ENCODE measurements around the gene ARFGAP3. TPM values are rescaled to one million over a fixed set of nuclear protein-coding genes. Genes with fewer than 3 reads are reported as not detected.
A peak's percentile ranks its signal among the peaks of the same experiment; 100 is the strongest.
"Not testable (repeated sequence)": the region's sequence is repeated elsewhere in the genome, so short reads cannot be mapped to it uniquely, and the experiment has no call there.

Gene ARFGAP3
- total and polyA plus RNA-seq, 4 donors = 25.8 to 42.9 (median 42.3) TPM

DNA sequence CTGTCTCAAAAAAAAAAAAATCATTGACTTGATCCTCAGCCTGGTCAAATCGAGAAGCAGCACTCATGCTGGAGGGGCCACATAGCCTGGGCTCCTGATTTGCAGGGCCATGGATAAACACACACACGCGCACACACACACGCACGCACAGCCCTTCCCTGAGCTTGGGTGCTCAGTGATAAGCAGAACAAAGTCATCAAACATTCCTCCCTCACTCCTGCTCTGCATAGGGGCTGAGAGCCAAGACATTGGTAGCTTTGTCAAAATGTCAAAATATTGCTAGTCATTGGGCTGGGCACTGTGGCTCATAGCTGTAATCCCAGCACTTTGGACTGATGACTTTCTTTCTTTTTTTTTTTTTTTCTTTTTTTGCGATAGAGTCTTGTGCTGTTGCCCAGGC, 102.4 kb downstream of the ARFGAP3 start:
- peak overlapping the region in 1 of 2 donors; percentile 26 for H3K27ac ChIP-seq (ENCODE audit: low read depth in 1 of 2, low read length in 1 of 2)
- H3K36me3 ChIP-seq (ENCODE audit: control insufficient read depth in 4 of 4, insufficient read depth in 4 of 4, low read length in 4 of 4) = no peaks in the 10 kb centered on the region
- H3K27me3 ChIP-seq (ENCODE audit: control insufficient read depth in 3 of 3, insufficient read depth in 3 of 3, low read length in 2 of 3) = peaks cover 0 to 5% (median 2%) of the 10 kb centered on the region in 3 donors
- H3K4me1 ChIP-seq (ENCODE audit: control insufficient read depth in 5 of 5, insufficient read depth in 5 of 5, low read length in 5 of 5) = peaks cover 0 to 3% (median 0%) of the 10 kb centered on the region in 5 donors
- TF ChIP-seq, protein P1, sequence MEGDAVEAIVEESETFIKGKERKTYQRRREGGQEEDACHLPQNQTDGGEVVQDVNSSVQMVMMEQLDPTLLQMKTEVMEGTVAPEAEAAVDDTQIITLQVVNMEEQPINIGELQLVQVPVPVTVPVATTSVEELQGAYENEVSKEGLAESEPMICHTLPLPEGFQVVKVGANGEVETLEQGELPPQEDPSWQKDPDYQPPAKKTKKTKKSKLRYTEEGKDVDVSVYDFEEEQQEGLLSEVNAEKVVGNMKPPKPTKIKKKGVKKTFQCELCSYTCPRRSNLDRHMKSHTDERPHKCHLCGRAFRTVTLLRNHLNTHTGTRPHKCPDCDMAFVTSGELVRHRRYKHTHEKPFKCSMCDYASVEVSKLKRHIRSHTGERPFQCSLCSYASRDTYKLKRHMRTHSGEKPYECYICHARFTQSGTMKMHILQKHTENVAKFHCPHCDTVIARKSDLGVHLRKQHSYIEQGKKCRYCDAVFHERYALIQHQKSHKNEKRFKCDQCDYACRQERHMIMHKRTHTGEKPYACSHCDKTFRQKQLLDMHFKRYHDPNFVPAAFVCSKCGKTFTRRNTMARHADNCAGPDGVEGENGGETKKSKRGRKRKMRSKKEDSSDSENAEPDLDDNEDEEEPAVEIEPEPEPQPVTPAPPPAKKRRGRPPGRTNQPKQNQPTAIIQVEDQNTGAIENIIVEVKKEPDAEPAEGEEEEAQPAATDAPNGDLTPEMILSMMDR (IDR thresholded peaks at IDR 0.05; ENCODE audit: control extremely low read depth, extremely low read depth) = no peak
- DNase-seq (peak in 2 of 3 donors; percentile 49 to 60), ATAC-seq (ENCODE audit: insufficient read depth, low FRiP score) (peak; percentile 38)
- H3K4me3 ChIP-seq = no peak overlapping the region
- H3K9me3 ChIP-seq (ENCODE audit: control insufficient read depth in 4 of 4, insufficient read depth in 3 of 4, low read length in 3 of 4) = no peaks in the 10 kb centered on the region
- WGBS, 2 donors = 42 to 71% methylated on average over 6 of the region's 6 CpGs
- no peak overlapping the region for H3K9ac ChIP-seq (ENCODE audit: insufficient read depth in 1 of 2, low read length in 2 of 2)

DNA sequence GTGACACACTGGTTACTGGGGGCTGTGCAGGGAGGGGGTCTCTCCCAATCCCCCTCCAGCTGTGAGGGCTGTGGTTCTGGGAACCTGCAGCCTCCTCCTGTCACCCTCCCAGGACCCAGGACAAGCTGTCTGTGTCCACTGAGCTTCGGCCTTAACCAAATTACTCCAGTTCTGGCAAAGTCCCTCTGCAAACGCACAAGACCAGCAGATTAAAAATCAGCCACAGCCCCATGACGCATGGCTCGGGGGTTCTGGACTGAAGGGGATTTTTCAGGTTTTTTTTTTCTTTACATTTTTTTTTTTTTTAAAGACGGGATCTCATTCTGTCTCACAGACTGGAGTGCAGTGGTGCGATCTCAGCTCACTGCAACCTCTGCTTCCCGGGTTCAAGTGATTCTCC, 104.2 kb downstream of the ARFGAP3 start:
- Histone ChIP-seq H3K4me1 (ENCODE audit: control insufficient read depth in 5 of 5, insufficient read depth in 5 of 5, low read length in 5 of 5) (peaks cover 0 to 6% (median 2%) of the 10 kb centered on the region in 5 donors), H3K9me3 (ENCODE audit: control insufficient read depth in 4 of 4, insufficient read depth in 3 of 4, low read length in 3 of 4) (no peaks in the 10 kb centered on the region), H3K27me3 (ENCODE audit: control insufficient read depth in 3 of 3, insufficient read depth in 3 of 3, low read length in 2 of 3) (peaks cover 0 to 5% (median 2%) of the 10 kb centered on the region in 3 donors), H3K27ac (ENCODE audit: low read depth in 1 of 2, low read length in 1 of 2) (peak overlapping the region in 1 of 2 donors; percentile 38), H3K36me3 (ENCODE audit: control insufficient read depth in 4 of 4, insufficient read depth in 4 of 4, low read length in 4 of 4) (no peaks in the 10 kb centered on the region), H3K9ac (ENCODE audit: insufficient read depth in 1 of 2, low read length in 2 of 2) (no peak overlapping the region), H3K4me3 (no peak overlapping the region)
- WGBS, 2 donors = 81 to 90% methylated on average over 7 of the region's 7 CpGs
- TF ChIP-seq, protein P1 (IDR thresholded peaks at IDR 0.05; ENCODE audit: control extremely low read depth, extremely low read depth) = no peak
- no peak for DNase-seq
- no peak for ATAC-seq (ENCODE audit: insufficient read depth, low FRiP score)

DNA sequence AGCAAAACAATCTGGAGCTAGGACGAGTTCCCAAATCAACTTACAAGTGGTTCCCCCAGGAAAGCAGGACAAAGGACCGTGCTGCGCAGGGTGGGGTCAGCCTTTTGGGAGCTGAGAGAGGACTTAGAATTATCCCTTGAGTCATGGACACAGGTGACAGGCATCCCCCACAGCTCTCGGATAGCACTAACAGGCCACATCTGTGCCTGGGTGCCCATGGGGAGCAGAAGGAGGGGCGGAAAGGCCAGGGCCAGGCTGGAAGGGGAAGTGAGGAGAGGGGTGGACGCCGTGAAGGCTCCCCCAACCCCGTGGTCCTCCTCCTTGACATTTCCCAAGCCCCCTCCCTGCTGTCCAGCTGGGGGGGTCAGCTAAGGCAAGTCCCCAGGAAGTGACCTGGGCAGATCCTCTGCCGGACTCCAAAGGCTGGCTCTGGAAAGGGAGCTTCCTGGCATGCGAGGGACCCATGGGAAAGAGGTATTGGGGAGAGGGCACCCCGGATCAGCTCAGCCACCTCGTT, 104.8 kb downstream of the ARFGAP3 start:
- H3K27ac ChIP-seq (ENCODE audit: low read depth in 1 of 2, low read length in 1 of 2) = peak overlapping the region; percentile 37 to 38
- TF ChIP-seq, protein P1 (IDR thresholded peaks at IDR 0.05; ENCODE audit: control extremely low read depth, extremely low read depth) = no peak
- H3K9me3 ChIP-seq (ENCODE audit: control insufficient read depth in 4 of 4, insufficient read depth in 3 of 4, low read length in 3 of 4) = no peaks in the 10 kb centered on the region
- H3K4me1 ChIP-seq (ENCODE audit: control insufficient read depth in 5 of 5, insufficient read depth in 5 of 5, low read length in 5 of 5) = peaks cover 0 to 10% (median 4%) of the 10 kb centered on the region in 5 donors
- no peak overlapping the region for H3K9ac ChIP-seq (ENCODE audit: insufficient read depth in 1 of 2, low read length in 2 of 2)
- WGBS, 2 donors = 37 to 49% methylated on average over 12 of the region's 12 CpGs
- no peaks in the 10 kb centered on the region for H3K27me3 ChIP-seq (ENCODE audit: control insufficient read depth in 3 of 3, insufficient read depth in 3 of 3, low read length in 2 of 3)
- DNase-seq (no peak), ATAC-seq (ENCODE audit: insufficient read depth, low FRiP score) (no peak)
- H3K4me3 ChIP-seq = no peak overlapping the region
- H3K36me3 ChIP-seq (ENCODE audit: control insufficient read depth in 4 of 4, insufficient read depth in 4 of 4, low read length in 4 of 4) = no peaks in the 10 kb centered on the region

DNA sequence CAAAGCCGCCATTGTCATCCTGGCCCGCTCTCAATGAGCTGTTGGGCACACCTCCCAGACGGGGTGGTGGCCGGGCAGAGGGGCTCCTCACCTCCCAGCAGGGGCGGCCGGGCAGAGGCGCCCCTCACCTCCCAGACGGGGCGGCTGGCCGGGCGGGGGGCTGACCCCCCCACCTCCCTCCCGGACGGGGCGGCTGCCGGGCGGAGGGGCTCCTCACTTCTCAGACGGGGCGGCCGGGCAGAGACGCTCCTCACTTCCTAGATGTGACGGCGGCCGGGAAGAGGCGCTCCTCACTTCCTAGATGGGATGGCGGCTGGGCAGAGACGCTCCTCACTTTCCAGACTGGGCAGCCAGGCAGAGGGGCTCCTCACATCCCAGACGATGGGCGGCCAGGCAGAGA, 106.7 kb downstream of the ARFGAP3 start:
- H3K36me3 ChIP-seq (ENCODE audit: control insufficient read depth in 4 of 4, insufficient read depth in 4 of 4, low read length in 4 of 4); H3K9me3 ChIP-seq (ENCODE audit: control insufficient read depth in 4 of 4, insufficient read depth in 3 of 4, low read length in 3 of 4); H3K27me3 ChIP-seq (ENCODE audit: control insufficient read depth in 3 of 3, insufficient read depth in 3 of 3, low read length in 2 of 3); DNase-seq; H3K4me3 ChIP-seq; H3K9ac ChIP-seq (ENCODE audit: insufficient read depth in 1 of 2, low read length in 2 of 2); ATAC-seq (ENCODE audit: insufficient read depth, low FRiP score); H3K27ac ChIP-seq (ENCODE audit: low read depth in 1 of 2, low read length in 1 of 2): not testable (repeated sequence)
- 87 to 92% methylated on average over 18 to 24 of the region's 28 CpGs for WGBS, 2 donors
- peaks cover 0 to 13% (median 4%) of the 10 kb centered on the region in 5 donors for H3K4me1 ChIP-seq (ENCODE audit: control insufficient read depth in 5 of 5, insufficient read depth in 5 of 5, low read length in 5 of 5)

Data from lung (tissue), 12 donors.